Measurements from ENCODE around the gene PPP4R1.

Gene PPP4R1

GRCh38 chr18:9614401-9615279, at the start of gene PPP4R1:
PPP4R1 (minus strand) TSS chr18:9614559; CDS start chr18:9614484, 75 bp downstream.
- TF ChIP-seq L3MBTL2 (conservative IDR thresholded peaks at IDR 0.05) (peak; percentile 68), FOXK2 (IDR thresholded peaks at IDR 0.05) (no peak)
- ChIA-PET POLR2A (no interaction called here), CTCF (no interaction called here)
- DNase-seq (ENCODE audit: extremely low spot score): peak; percentile 56

GRCh38 chr18:9663377-9663776, 49.0 kb upstream of the PPP4R1 start:
- TF ChIP-seq SP1 (IDR thresholded peaks at IDR 0.05) (no peak), CTBP1 (IDR thresholded peaks at IDR 0.05; ENCODE audit: borderline replicate concordance) (no peak), LEF1 (IDR thresholded peaks at IDR 0.05; ENCODE audit: borderline replicate concordance) (no peak), FOXA1 (IDR thresholded peaks at IDR 0.05) (no peak), PKNOX1 (IDR thresholded peaks at IDR 0.05) (no peak), ELF4 (IDR thresholded peaks at IDR 0.05) (no peak), FOXK2 (IDR thresholded peaks at IDR 0.05) (no peak), FOXM1 (IDR thresholded peaks at IDR 0.05; ENCODE audit: borderline replicate concordance) (no peak), TARDBP (IDR thresholded peaks at IDR 0.05) (no peak), SUZ12 (IDR thresholded peaks at IDR 0.05) (no peak), HDGF (IDR thresholded peaks at IDR 0.05; ENCODE audit: borderline replicate concordance) (no peak), NFRKB (IDR thresholded peaks at IDR 0.05) (no peak), ARNT (IDR thresholded peaks at IDR 0.05) (no peak), L3MBTL2 (conservative IDR thresholded peaks at IDR 0.05) (no peak), ZNF384 (IDR thresholded peaks at IDR 0.05) (no peak), BHLHE40 (IDR thresholded peaks at IDR 0.05; ENCODE audit: borderline replicate concordance) (no peak)
- DNase-seq (ENCODE audit: extremely low spot score): no peak

GRCh38 chr18:9661564-9661963, 47.2 kb upstream of the PPP4R1 start:
- TF ChIP-seq SP1 (IDR thresholded peaks at IDR 0.05) (no peak), TARDBP (IDR thresholded peaks at IDR 0.05) (no peak), NFRKB (IDR thresholded peaks at IDR 0.05) (no peak), L3MBTL2 (conservative IDR thresholded peaks at IDR 0.05) (no peak), PKNOX1 (IDR thresholded peaks at IDR 0.05) (no peak), CTBP1 (IDR thresholded peaks at IDR 0.05; ENCODE audit: borderline replicate concordance) (no peak), HDGF (IDR thresholded peaks at IDR 0.05; ENCODE audit: borderline replicate concordance) (no peak), FOXA1 (IDR thresholded peaks at IDR 0.05) (no peak), ZNF384 (IDR thresholded peaks at IDR 0.05) (no peak), FOXK2 (IDR thresholded peaks at IDR 0.05) (no peak), LEF1 (IDR thresholded peaks at IDR 0.05; ENCODE audit: borderline replicate concordance) (no peak), ELF4 (IDR thresholded peaks at IDR 0.05) (no peak), FOXM1 (IDR thresholded peaks at IDR 0.05; ENCODE audit: borderline replicate concordance) (no peak), SUZ12 (IDR thresholded peaks at IDR 0.05) (no peak)
- no peak for DNase-seq (ENCODE audit: extremely low spot score)
- ChIA-PET POLR2A (no interaction called here), CTCF (interaction anchor here (1.0 kb wide), 1 partner anchor 15 kb away, joined by 4 read pairs; no protein-coding TSS in a partner anchor)

More at GRCh38 chr18:9663377-9663776, 49.0 kb upstream of the PPP4R1 start:
- CTCF ChIA-PET: no interaction called here
- POLR2A ChIA-PET: no interaction called here

- no peak for DNase-seq (ENCODE audit: extremely low spot score)
- TF ChIP-seq SP1 (IDR thresholded peaks at IDR 0.05) (no peak), CTBP1 (IDR thresholded peaks at IDR 0.05; ENCODE audit: borderline replicate concordance) (no peak), FOXK2 (IDR thresholded peaks at IDR 0.05) (no peak)
- POLR2A ChIA-PET: no interaction called here
- CTCF ChIA-PET: no interaction called here
These were observed 45.4 kb upstream of the PPP4R1 start for GRCh38 chr18:9659499-9660375.

- no peak for TF ChIP-seq TARDBP (IDR thresholded peaks at IDR 0.05)
- no peak for TF ChIP-seq CTBP1 (IDR thresholded peaks at IDR 0.05; ENCODE audit: borderline replicate concordance)
- TF ChIP-seq FOXK2 (IDR thresholded peaks at IDR 0.05): no peak
- TF ChIP-seq ELF4 (IDR thresholded peaks at IDR 0.05): no peak
- no peak for TF ChIP-seq ZNF384 (IDR thresholded peaks at IDR 0.05)
- TF ChIP-seq SUZ12 (IDR thresholded peaks at IDR 0.05): no peak
- TF ChIP-seq ARNT (IDR thresholded peaks at IDR 0.05): no peak
- POLR2A ChIA-PET: no interaction called here
- CTCF ChIA-PET: no interaction called here
- no peak for DNase-seq (ENCODE audit: extremely low spot score)
These were observed 43.8 kb upstream of the PPP4R1 start for GRCh38 chr18:9658087-9658641.

GRCh38 chr18:9655232-9655767, 40.9 kb upstream of the PPP4R1 start:
- POLR2A ChIA-PET: no interaction called here

More at GRCh38 chr18:9655232-9655767, 40.9 kb upstream of the PPP4R1 start:
- no peak for DNase-seq (ENCODE audit: extremely low spot score)
- no peak for TF ChIP-seq TARDBP (IDR thresholded peaks at IDR 0.05)
- no peak for TF ChIP-seq SP1 (IDR thresholded peaks at IDR 0.05)
- TF ChIP-seq BHLHE40 (IDR thresholded peaks at IDR 0.05; ENCODE audit: borderline replicate concordance): no peak
- no peak for TF ChIP-seq ELF4 (IDR thresholded peaks at IDR 0.05)
- no peak for TF ChIP-seq PKNOX1 (IDR thresholded peaks at IDR 0.05)
- no peak for TF ChIP-seq HDGF (IDR thresholded peaks at IDR 0.05; ENCODE audit: borderline replicate concordance)
- no peak for TF ChIP-seq FOXM1 (IDR thresholded peaks at IDR 0.05; ENCODE audit: borderline replicate concordance)
- no peak for TF ChIP-seq SUZ12 (IDR thresholded peaks at IDR 0.05)
- no peak for TF ChIP-seq ARNT (IDR thresholded peaks at IDR 0.05)
- TF ChIP-seq L3MBTL2 (conservative IDR thresholded peaks at IDR 0.05): no peak
- CTCF ChIA-PET: no interaction called here

All from HEK293T (cell line).